Muscle layer of colon (tissue), 2 donors: ENCODE results near the gene GRIK1.

Experiments
- H3K27ac ChIP-seq: one replicate; pipeline ENCODE4 v1.7.0; 2013; ENCODE audit warnings: low read depth, mild to moderate bottlenecking, low read length, moderate library complexity
- H3K27me3 ChIP-seq, 2 donors: one replicate each; pipeline ENCODE4 v1.7.0; 2013; ENCODE audit warnings: low read length in 2 of 2, mild to moderate bottlenecking in 2 of 2; ENCODE audit not compliant: insufficient read depth in 2 of 2, control insufficient read depth in 1 of 2
- H3K36me3 ChIP-seq: one replicate; pipeline ENCODE4 v1.7.0; 2013; ENCODE audit warnings: mild to moderate bottlenecking, low read length; ENCODE audit not compliant: insufficient read depth
- H3K4me1 ChIP-seq: one replicate; pipeline ENCODE4 v1.7.0; 2013; ENCODE audit warnings: mild to moderate bottlenecking, low read length; ENCODE audit not compliant: insufficient read depth
- H3K4me3 ChIP-seq, 2 donors: one replicate each; pipeline ENCODE4 v1.7.0; 2013; ENCODE audit warnings: low read length in 2 of 2, low read depth in 1 of 2, mild to moderate bottlenecking in 1 of 2, moderate library complexity in 1 of 2
- H3K9ac ChIP-seq: one replicate; pipeline ENCODE4 v1.7.0; 2013; ENCODE audit warnings: low read length
- H3K9me3 ChIP-seq: one replicate; pipeline ENCODE4 v1.7.0; 2013; ENCODE audit warnings: mild to moderate bottlenecking, low read length
- donor health status: abdominal sarcoma.
- donor health status: Adenocarcinoma of cecum.

The GRIK1 gene

DNA sequence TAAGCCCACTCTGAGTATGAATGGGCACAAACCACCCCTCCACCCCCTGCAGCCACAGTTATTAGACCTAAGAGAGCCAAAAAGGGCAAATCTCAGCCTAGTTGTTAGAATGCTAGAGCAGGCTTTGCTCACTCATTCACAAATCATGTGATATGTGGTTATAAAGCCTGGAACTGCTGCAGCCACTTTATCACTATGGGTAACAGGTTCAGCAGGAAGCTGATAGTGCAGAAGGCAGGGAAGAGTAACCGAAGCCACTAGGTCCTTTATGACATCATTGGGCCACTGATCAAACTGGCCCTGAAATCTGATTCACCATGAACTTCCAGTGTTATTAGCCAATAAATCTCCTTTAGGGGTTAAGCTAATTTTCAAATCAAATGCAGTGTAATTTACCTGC is 134.7 kb downstream of the GRIK1 start:
- H3K9me3 ChIP-seq = no peaks in the 10 kb centered on the region
- H3K4me3 ChIP-seq = no peak overlapping the region
- no peaks in the 10 kb centered on the region for H3K36me3 ChIP-seq
- H3K9ac ChIP-seq = no peak overlapping the region
- H3K4me1 ChIP-seq = no peaks in the 10 kb centered on the region
- H3K27ac ChIP-seq = no peak overlapping the region
- H3K27me3 ChIP-seq = no peaks in the 10 kb centered on the region

DNA sequence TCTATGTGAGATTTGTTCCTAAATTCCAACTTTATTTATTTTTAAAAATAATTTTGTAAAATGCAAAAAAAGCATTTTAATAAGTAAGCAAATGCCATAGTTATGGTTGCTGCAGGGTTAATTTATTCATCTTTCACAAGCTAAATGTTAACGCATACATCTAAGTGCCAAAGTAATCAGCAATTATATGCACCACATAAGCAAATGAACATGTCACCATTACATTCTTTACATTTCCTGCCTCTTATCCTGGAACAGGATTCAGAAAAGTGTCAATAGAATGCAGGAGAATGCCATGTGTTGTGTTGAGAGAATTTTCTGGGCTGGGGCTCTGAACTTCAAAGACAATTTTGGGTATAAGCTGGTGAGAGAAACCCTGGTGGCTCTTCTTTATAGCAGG is 136.6 kb downstream of the GRIK1 start:
- H3K27me3 ChIP-seq = no peaks in the 10 kb centered on the region
- H3K27ac ChIP-seq = no peak overlapping the region
- H3K4me3 ChIP-seq = no peak overlapping the region
- no peaks in the 10 kb centered on the region for H3K9me3 ChIP-seq
- no peaks in the 10 kb centered on the region for H3K4me1 ChIP-seq
- no peaks in the 10 kb centered on the region for H3K36me3 ChIP-seq
- no peak overlapping the region for H3K9ac ChIP-seq

DNA sequence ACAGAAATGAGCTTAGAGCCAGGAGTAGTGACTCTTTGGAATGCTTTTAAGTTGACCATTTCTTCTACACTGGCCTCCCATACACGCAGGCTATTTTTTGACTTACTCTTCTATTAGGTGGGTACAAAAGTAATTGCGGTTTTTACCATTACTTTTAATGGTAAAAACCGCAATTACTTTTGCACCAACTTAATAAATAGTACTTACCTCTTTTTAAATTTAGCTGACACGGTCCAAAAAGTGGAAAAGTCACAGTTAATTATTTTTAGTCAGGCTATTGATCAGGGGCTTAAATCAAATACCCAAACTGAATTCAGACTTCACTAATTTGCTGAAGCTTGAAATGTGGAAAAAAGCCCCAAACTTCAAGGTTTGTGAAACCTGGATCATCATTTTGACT is 138.7 kb downstream of the GRIK1 start:
- no peaks in the 10 kb centered on the region for H3K27me3 ChIP-seq
- H3K9ac ChIP-seq = no peak overlapping the region
- no peaks in the 10 kb centered on the region for H3K9me3 ChIP-seq
- no peak overlapping the region for H3K4me3 ChIP-seq
- H3K36me3 ChIP-seq = no peaks in the 10 kb centered on the region
- no peaks in the 10 kb centered on the region for H3K4me1 ChIP-seq
- H3K27ac ChIP-seq = no peak overlapping the region

DNA sequence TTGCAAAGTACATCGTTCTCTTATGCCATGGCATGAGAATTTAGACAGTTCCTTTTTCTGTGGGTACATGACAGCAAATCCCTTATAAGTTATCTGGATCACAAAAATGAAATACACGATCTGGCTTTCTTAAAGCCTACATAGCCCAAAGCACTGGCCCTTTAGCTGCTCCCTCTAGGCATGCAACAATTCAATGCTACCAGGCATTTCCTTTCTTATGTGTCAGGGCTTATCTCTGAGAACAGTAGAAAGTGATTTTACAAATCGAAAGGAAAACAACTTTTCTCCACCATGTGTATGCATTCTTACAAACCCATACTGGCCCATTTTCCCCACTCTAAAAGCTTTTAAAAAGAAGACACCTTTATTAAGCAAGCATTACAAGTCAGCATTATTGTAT is 139.7 kb downstream of the GRIK1 start:
- Histone ChIP-seq H3K9me3 (no peaks in the 10 kb centered on the region), H3K36me3 (no peaks in the 10 kb centered on the region), H3K27ac (no peak overlapping the region), H3K4me3 (no peak overlapping the region), H3K4me1 (no peaks in the 10 kb centered on the region), H3K27me3 (no peaks in the 10 kb centered on the region), H3K9ac (no peak overlapping the region)

DNA sequence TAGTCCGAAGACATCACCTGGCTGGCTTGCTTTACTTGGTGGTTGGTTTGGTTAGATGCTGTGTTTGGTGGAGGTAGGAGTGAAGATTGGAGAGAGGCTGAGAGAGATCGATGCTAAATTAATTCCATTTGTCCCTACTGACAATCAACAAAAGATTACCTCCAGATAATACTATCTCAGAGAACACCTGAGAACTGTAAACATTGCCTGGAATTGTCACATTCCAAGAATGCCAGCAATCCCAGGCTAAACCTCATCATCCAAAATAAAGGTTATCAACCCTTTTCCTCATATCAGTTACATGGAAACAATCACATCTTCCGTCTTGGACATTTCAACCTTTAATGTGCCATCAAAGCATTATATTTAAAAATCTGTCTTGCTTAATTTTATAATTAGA is 141.0 kb downstream of the GRIK1 start:
- no peaks in the 10 kb centered on the region for H3K36me3 ChIP-seq
- no peak overlapping the region for H3K9ac ChIP-seq
- H3K27me3 ChIP-seq = no peaks in the 10 kb centered on the region
- no peak overlapping the region for H3K4me3 ChIP-seq
- H3K27ac ChIP-seq = no peak overlapping the region
- no peaks in the 10 kb centered on the region for H3K4me1 ChIP-seq
- no peaks in the 10 kb centered on the region for H3K9me3 ChIP-seq

DNA sequence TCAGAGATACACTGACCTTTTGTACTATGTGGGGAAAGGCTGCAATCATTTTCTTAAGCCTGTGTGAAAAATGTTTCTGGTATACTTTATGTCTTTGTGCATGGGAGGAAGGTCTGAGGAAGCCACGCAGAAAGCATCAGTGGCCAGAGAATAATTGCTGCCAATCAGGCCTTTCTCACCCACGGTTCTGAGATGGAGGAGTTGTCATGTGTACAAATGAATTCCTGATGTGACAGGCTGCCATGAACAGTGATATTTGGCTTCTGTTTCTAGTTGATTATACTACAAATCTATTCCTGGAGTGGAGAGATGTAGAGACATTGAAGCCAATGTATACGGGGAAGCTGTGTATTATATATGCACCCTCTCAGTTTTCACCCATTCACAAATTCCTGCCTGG is 142.6 kb downstream of the GRIK1 start:
- no peaks in the 10 kb centered on the region for H3K4me1 ChIP-seq
- no peaks in the 10 kb centered on the region for H3K9me3 ChIP-seq
- H3K36me3 ChIP-seq = no peaks in the 10 kb centered on the region
- no peak overlapping the region for H3K4me3 ChIP-seq
- H3K27me3 ChIP-seq = no peaks in the 10 kb centered on the region
- H3K9ac ChIP-seq = no peak overlapping the region
- no peak overlapping the region for H3K27ac ChIP-seq

DNA sequence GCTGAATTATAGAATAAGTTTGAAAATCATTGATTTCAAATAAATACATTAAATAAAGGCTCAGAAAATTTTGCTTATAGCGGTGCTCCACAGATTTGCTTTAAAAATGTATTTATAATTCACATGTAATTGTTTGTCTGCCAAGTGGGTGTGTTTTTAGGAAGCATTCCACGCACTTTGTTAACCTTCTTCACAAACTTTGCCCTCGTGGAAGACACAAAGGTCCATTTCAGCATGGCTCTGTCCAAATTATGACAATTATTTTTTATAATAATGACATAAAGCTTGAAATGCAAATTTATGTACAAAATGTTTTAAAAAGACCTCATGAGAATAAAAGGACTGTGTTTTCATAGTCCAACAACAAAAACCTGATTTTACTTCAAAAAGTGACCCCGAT is 146.1 kb downstream of the GRIK1 start:
- H3K27ac ChIP-seq = no peak overlapping the region
- no peaks in the 10 kb centered on the region for H3K4me1 ChIP-seq
- no peaks in the 10 kb centered on the region for H3K27me3 ChIP-seq
- H3K9me3 ChIP-seq = no peaks in the 10 kb centered on the region
- H3K9ac ChIP-seq = no peak overlapping the region
- H3K4me3 ChIP-seq = no peak overlapping the region
- no peaks in the 10 kb centered on the region for H3K36me3 ChIP-seq

DNA sequence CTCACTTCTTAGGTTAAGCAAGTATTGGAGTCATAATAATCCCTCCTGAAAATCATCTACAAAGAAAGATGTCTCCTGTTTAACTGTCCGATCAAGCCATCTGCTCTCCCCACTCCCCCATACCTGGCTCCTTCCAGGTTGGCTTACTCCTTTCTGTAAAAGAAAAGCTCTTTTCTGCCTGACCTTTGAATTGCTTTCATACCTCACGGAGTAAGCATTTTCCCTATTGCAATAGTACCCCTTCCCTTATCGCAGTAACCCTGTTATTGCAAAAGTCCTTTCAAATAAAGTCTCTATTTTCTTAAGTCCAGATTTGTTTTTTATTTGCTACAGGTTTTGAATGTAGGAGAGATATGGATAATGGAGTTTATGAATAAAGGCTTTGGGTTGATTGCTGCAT is 150.4 kb downstream of the GRIK1 start:
- Histone ChIP-seq H3K4me1 (no peaks in the 10 kb centered on the region), H3K9ac (no peak overlapping the region), H3K27me3 (no peaks in the 10 kb centered on the region), H3K4me3 (no peak overlapping the region), H3K9me3 (no peaks in the 10 kb centered on the region), H3K27ac (no peak overlapping the region), H3K36me3 (no peaks in the 10 kb centered on the region)

DNA sequence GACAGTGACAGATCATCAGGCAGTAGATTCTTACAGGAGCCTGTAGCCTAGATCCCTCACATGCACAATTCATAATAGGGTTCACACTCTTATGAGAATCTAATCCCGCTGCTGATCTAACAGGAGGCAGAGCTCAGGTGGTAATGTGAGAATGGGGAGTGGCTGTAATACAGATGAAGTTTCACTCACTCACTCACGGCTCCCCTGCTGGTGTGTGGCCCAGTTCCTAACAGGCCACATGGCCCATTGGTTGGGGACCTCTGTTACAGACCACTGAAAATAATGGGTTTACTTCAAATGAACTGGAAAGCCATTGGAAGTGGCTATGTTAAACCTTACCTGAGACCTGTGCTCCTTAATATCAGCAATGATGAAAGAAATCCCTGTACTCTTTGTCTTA is 151.0 kb downstream of the GRIK1 start:
- Histone ChIP-seq H3K27me3 (no peaks in the 10 kb centered on the region), H3K36me3 (no peaks in the 10 kb centered on the region), H3K9me3 (no peaks in the 10 kb centered on the region), H3K4me1 (no peaks in the 10 kb centered on the region), H3K9ac (no peak overlapping the region), H3K27ac (no peak overlapping the region), H3K4me3 (no peak overlapping the region)

DNA sequence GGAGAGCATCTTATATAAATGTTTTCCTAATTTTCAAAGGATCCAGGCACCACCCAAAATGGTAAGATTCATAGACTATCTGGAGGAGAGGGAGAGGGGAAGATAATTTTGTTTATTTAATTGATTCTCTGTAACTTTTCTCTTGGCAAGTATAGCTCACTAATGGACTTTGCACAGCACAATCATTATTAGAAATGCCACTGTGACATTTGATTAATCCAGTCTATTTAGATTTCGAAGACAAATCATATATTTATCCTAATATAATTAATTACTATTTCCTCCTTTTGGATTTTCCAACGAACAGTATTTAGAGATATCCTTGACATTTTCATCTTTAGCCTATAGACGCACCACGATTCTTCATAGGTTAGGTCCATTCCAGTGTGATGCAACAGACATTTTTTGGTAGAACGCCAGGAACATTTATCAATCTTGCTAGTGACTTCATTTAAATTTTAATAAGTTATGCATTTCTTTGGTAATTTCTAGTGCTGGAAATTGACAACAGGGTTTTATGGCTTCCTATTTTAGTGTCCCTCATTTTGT is 152.4 kb downstream of the GRIK1 start:
- no peak overlapping the region for H3K9ac ChIP-seq

DNA sequence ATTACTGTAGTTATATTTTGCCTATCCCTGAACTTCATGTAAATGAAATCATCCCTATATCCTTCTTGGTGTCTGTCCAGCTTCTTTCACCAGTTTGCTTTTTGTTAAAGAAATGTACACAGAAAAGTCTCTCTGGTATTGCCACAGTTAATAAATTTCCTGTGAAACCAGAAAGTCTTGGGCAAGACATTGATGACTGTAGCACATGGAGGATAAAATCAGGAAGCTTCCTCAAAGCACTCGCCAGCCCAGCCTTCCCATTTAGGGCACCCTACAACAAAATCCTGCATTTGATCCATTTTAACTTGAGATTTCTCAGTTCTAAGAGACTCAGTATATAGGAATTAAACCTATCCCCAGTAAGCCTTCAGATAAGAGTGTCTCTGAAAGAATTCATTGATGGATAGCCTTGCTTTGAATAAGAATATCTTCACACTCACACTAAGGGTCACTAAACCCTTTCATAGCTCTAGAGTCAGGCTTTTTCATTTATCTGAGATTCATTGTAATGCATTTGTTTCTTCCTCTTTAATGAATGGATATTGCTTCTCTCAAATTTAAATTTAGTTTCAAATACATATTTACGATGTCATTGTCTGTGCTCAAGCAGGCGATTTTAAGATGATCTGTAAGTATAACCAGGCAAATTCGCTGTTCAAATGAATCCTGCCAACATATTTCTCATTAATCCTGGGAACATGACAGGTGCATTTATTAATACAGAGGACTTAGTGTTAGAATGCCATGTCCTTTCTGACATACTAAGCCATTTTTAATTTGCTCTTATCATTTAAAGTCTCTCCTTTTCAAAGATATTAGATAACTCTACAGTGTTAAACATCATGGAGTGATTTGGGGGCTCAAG is 153.1 kb downstream of the GRIK1 start:
- no peak overlapping the region for H3K4me3 ChIP-seq
- no peaks in the 10 kb centered on the region for H3K9me3 ChIP-seq
- H3K27ac ChIP-seq = no peak overlapping the region
- no peak overlapping the region for H3K9ac ChIP-seq
- H3K36me3 ChIP-seq = no peaks in the 10 kb centered on the region
- no peaks in the 10 kb centered on the region for H3K27me3 ChIP-seq
- no peaks in the 10 kb centered on the region for H3K4me1 ChIP-seq

More for the DNA sequence above, 152.4 kb downstream of the GRIK1 start:
- no peaks in the 10 kb centered on the region for H3K27me3 ChIP-seq
- no peak overlapping the region for H3K27ac ChIP-seq
- no peaks in the 10 kb centered on the region for H3K36me3 ChIP-seq
- no peaks in the 10 kb centered on the region for H3K4me1 ChIP-seq
- no peak overlapping the region for H3K4me3 ChIP-seq
- H3K9me3 ChIP-seq = no peaks in the 10 kb centered on the region

DNA sequence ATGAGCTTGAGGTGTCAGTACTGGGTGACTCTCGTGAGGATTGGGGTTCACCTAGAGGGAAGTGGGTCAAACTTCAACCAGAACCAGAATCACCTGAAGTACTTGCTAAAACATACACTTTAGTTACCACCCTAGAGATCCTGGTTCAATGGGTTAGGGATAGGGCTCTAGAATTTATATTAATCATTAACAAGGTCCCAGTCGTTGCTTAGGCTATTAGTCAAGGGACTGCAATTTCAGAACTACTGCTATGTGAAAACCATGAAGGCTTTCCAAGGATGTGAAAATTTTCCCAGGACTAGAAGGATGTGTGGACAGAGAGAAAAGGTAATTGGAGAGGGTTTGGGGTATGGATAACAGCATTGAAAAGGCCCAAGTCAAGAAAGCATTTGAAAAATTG is 162.6 kb downstream of the GRIK1 start:
- Histone ChIP-seq H3K4me3 (no peak overlapping the region), H3K27ac (no peak overlapping the region), H3K4me1 (no peaks in the 10 kb centered on the region), H3K9ac (no peak overlapping the region), H3K9me3 (no peaks in the 10 kb centered on the region), H3K36me3 (no peaks in the 10 kb centered on the region), H3K27me3 (no peaks in the 10 kb centered on the region)
